Measurements from ENCODE around the gene FYN.

Gene FYN

GRCh38 chr6:111880181-111880888 is 7.1 kb upstream of the FYN start:
- peak; percentile 56 to 62 for DNase-seq (ENCODE audit: low read depth in 2 of 2)

DNA sequence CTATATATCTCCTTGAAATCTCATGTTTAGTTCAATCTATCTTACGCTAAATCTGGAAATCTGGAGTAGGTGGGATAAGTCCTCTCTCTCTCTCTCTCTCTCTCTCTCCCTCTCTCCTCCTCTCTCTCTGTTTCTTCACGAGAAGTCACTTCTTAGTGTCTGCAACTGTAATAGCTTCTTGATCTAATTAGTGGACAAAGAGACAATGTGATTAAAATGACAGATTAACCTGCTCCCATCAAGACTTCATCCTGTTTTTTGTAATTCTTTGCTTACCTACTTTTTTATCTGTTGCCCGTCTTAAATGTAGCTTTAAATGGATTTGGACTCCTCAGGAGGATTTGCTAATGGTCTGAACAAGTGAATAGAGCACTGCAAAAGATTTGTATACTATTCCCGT is 2.5 kb upstream of the FYN start:
- no peak for DNase-seq (ENCODE audit: low read depth in 2 of 2)

DNA sequence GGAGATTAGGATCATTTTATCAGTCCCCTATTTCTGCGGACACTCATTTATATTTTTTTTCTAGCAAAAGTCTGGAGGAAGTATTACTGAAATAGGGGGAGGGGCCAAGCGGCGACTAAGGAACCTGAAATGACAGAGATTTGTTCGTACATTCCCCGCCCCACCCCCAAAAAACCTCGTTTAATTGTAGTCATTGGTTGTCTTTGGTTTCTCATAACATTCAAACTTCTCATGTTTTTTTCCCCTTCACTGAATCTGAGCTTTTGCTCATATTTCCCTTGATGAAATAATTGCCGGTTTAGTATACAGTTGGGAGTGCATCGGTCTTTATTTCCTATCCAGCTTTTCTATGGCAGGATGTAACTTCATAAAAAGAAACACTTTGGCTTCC is 768 bp upstream of the FYN start:
- no peak for DNase-seq (ENCODE audit: low read depth in 2 of 2)

GRCh38 chr6:111872401-111873177 is 663 bp downstream of the FYN start:
- no peak for DNase-seq (ENCODE audit: low read depth in 2 of 2)

DNA sequence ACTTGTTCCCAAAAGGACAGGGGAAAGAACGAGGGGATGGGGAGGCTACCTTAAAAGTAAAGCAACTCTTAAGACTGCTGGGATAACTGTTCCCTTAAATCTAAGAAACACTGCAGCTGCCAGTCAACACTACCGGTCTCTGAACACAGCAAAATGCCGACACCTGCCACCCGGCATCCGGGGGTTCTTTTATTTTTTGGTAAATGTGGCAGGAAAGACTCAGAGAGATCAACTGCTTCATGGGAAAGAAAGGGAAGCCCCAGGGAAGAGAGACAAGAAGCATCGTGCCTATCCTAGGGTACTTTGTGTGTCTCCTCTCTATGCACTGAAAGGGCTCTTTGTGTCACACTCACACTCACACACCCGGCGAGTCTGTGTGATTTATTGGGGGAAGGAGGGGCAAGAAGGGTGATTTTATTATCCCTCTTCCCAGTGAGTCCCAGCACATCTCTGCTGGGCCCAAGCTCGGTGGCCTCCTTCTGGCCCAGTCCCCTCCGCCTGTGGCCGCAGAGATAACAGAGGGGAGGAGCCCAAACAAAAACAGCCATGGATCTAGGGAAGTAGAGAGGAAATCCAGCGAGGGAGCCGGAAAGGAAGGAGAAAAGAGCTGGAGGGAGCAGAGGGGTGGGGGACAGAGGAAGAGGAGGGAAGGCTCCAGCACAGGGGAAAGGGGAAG is 1.4 kb downstream of the FYN start:
- DNase-seq (ENCODE audit: low read depth in 2 of 2): no peak

DNA sequence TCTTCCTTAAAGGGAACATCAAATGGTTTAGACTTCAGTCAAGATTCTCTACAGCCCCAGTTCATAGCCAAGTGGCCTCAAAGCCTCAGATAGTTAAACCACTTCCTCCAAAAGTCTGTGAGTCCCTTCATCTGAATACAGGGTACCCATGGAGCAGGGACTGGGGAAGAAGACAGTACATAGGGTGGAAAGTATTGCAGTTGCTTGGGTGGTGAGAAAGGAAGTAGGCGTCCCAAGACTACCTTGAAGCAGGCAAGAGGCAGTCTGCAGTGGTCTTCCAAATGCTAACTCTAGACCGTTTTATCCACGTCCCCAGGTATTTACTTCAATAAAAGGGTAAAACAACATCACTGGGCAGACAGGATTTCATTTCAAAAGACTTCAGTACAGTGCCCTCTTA is 2.0 kb downstream of the FYN start:
- no peak for DNase-seq (ENCODE audit: low read depth in 2 of 2)

GRCh38 chr6:111870742-111871064 is 2.5 kb downstream of the FYN start:
- no peak for DNase-seq (ENCODE audit: low read depth in 2 of 2)

DNA sequence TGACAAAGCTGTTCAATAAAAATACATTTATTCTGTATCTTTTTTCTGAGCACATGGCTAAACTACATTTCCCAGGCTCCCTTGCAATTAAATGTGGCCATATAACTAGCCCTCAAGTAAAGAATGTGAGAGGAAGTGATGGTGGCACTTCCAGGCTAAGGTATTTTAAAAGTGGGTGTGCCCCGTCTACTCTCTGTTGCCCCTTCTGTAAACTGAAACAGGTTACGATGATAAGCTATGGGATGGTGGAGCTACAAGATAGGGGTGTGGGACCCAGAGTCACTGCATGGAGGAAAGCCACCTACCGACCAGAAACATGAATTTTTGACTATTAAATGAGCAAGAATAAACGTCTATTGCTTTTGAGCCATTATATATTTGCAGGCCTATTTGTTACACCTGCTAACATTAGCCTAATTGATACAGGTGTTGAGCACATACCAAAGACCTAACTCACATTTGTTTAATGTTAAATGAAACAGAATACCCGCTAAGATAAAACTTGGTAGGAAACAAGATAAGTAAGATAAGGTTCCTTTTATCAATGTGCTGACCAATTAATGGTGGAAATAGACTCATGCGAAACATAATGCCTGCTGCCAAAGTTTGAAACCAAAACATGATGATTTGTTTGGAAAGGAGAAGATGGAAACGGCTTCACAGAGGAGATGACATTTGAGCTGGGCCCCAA is 3.1 kb downstream of the FYN start:
- no peak for DNase-seq (ENCODE audit: low read depth in 2 of 2)

DNA sequence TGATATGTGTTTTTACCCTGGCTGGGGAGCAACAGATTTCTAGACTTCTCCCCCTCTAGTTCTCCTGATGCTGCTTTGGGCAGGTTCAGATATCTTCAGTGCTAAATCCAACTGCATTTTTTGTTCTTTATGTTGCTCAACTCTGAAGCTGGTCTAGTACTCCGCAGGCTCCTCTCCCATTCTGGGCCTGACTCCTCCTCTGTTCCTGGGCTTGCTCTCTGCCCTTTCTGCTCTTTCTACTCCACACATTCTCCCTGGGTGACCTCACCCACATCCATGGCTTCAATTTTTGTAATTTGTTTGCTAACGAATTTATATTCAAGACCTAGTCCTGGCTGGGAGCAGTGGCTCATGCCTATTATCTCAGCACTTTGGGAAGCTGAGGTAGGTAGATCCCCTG is 6.4 kb downstream of the FYN start:
- no peak for DNase-seq (ENCODE audit: low read depth in 2 of 2)

DNA sequence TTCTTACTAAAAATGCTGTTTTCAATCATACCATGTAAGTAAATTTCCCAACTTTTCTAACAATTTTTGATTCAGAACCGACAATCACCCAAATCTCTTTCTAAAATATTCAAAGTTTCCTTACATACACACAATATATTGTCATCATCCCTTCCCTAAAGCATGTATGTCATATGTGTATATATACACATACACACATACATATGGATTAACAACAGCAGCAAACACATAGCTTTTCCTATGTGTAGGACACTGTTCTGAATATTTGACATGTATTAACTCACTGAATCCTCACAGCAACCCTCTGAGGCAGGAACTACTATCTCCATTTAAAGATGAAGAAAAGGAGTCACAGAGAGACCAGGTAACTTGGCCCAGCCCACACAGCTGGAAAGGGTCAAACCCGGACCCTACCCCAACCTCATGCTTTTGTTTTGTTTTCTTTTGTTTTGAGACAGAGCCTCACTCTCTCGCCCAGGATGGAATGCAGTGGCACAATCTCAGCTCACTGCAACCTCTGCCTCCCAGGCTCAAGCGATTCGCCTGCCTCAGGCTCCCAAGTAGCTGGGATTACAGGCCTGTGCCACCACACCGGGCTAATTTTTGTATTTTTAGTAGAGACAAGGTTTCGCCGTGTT is 7.2 kb downstream of the FYN start:
- no peak for DNase-seq (ENCODE audit: low read depth in 2 of 2)

- DNase-seq (ENCODE audit: low read depth in 2 of 2): no peak
These were observed 8.1 kb downstream of the FYN start for GRCh38 chr6:111865049-111865585.

GRCh38 chr6:111864138-111865048 is 8.9 kb downstream of the FYN start:
- DNase-seq (ENCODE audit: low read depth in 2 of 2): no peak

DNA sequence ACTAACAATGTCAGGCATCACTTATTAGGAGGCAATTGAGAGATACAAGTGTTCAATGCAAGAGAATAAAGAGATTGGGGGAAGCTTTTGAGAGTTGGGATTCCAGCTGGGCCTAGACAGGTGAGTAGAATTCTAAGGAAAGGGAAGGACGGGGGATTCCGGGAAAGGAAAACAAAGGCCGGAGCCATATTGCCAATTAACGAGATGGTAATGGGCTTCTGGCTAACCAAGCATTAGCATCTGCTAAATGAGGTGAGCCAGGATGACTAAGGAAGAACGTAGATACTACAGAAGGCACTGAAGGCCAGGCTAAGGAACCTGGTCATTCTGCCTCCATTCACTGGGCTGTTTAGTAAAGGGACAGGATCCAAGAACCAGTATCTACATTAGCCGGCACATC is 10.5 kb downstream of the FYN start:
- no peak for DNase-seq (ENCODE audit: low read depth in 2 of 2)

DNA sequence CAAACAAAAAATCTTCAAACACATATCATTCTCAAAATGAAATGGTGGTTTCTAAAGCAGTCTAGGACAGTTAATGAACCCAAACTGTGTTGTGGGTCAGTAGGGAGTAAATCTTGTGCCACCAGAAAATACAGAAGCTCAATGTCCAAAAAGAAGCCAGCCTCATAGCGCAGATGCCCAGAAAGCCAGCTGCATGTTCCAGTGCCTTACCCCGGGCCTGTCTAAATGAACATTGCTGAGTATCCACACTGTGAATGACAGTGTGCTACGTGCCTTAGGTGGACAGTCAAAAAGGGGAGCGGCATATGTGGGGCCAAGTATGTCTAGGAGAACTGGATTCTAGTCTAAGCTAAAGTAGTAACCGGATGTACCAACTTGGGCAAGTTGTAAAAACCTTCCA is 10.9 kb downstream of the FYN start:
- no peak for DNase-seq (ENCODE audit: low read depth in 2 of 2)

DNA sequence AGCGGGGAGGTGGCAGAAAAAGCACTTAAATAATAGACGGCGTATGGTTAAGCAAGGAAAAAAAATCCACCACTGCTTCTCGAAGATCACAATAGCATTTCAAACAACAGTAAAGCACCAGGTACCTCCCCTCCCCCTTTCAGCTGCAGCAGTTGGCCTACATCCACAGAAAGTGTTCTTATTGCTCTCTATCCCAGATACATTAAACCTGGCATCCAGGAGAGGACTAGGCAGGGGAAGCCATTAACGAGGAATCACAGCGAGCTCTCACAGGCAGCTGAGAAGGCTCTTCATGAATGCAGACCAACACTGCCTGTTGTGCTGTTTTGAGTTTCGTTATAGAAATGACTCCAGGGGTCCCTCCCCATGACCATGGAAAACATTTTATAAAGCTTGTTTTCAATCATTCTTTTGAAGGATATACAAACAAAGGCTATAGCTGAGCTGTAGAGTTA is 11.8 kb downstream of the FYN start:
- DNase-seq (ENCODE audit: low read depth in 2 of 2): no peak

DNA sequence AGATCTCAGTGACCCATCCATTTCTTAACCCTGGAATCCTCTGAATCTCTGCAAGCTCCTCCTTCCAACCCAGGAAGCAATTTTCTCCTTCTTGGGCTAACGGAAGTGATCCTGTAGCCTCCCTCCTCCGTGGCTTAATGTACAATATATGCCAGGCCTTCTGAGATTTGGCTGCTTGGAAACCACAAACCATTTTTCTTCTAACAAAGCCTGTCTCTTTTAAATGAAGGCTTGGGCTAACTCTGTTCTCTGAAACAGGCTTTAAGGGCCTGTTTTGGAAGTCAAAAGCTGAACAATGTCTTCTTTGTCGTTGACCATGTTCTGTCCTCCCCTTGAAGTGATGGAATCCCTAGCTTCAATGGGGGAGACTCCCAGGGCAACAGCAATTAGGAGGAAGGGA is 14.9 kb downstream of the FYN start:
- DNase-seq (ENCODE audit: low read depth in 2 of 2): no peak

GRCh38 chr6:111857674-111858337 is 15.4 kb downstream of the FYN start:
- no peak for DNase-seq (ENCODE audit: low read depth in 2 of 2)

DNA sequence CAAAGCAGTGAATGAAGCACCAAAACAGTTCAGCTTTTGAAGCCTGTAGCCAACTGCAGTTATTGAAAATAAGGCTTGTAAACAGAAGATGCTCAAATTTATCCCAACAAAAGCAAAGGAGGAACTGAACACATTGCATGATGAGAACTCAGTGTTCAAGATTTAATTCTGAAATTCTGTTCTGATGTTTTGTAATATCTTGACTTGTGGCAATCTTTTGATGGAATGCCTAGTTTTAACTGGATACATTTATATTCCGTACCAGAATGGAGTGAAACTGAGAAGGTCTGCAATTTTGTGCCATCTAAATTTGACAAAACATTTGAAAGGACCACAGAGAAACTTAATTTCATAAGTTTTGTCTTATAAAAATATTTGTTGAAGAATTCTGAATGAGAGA is 17.5 kb downstream of the FYN start:
- DNase-seq (ENCODE audit: low read depth in 2 of 2): no peak

DNA sequence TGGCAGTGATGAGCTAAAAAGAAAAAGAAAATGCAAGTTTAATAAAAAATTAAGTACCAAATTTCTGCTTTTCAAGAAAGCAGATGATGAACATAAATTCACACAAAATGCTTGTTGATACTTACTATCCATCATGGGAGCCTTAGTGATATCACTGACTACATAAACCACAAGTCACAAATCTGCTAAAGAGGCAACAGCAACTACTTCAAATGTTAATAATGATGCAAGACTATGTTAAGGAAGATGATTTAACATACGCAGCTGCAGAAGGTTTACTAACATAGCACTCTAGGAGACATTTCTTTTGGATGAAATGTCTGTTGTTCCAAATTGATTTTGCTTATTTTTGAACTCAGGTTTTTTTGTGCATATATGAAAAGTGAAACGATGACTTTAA is 18.6 kb downstream of the FYN start:
- peak in 1 of 2 experiments; percentile 32 for DNase-seq (ENCODE audit: low read depth in 2 of 2)

- no peak for DNase-seq (ENCODE audit: low read depth in 2 of 2)
These were observed 20.5 kb downstream of the FYN start for GRCh38 chr6:111852725-111853124.

All from fibroblast of skin of left quadriceps (primary cell).